Astrocyte (in vitro differentiated cells and primary cell): ENCODE measurements around the gene JAML. TPM values are rescaled to one million over a fixed set of nuclear protein-coding genes. Genes with fewer than 3 reads are reported as not detected.

Experiments used
- DNase-seq: peaks from one replicate; pipeline ENCODE4 v3.0.0-alpha.2; 2010; ENCODE audit warnings: low read depth
- FAIRE-seq: peaks from 2 replicates; lab custom pipeline; 2011; peaks lifted over from hg19 to GRCh38; lab: Jason Lieb, UNC
- H2AFZ ChIP-seq: 2 replicates; pipeline ENCODE4 v1.6.0; 2012; ENCODE audit warnings: low read depth, low read length, inconsistent platforms
- H3K27ac ChIP-seq: 2 replicates; pipeline ENCODE4 v1.5.1; 2011; ENCODE audit warnings: low read depth, low read length, inconsistent platforms
- H3K27me3 ChIP-seq: 2 replicates; pipeline ENCODE4 v1.6.0; 2011; ENCODE audit warnings: low read length, inconsistent platforms; ENCODE audit not compliant: insufficient read depth
- H3K36me3 ChIP-seq: 2 replicates; pipeline ENCODE4 v1.5.1; 2011; ENCODE audit warnings: low read length, inconsistent platforms; ENCODE audit not compliant: insufficient read depth
- H3K4me1 ChIP-seq: 2 replicates; pipeline ENCODE4 v1.5.1; 2011; ENCODE audit warnings: low read length, inconsistent platforms; ENCODE audit not compliant: insufficient read depth
- H3K4me2 ChIP-seq: 2 replicates; pipeline ENCODE4 v1.6.0; 2012; ENCODE audit warnings: low read length, inconsistent platforms
- H3K4me3 ChIP-seq: 2 replicates; pipeline ENCODE4 v1.5.1; 2011; ENCODE audit warnings: low read depth, mild to moderate bottlenecking, low read length, inconsistent platforms; ENCODE audit not compliant: insufficient read depth
- H3K79me2 ChIP-seq: 2 replicates; pipeline ENCODE4 v1.6.0; 2012; ENCODE audit warnings: mild to moderate bottlenecking, low read length, inconsistent platforms; ENCODE audit not compliant: insufficient read depth
- H3K9ac ChIP-seq: 2 replicates; pipeline ENCODE4 v1.6.0; 2012; ENCODE audit warnings: mild to moderate bottlenecking, low read length, inconsistent platforms
- H3K9me3 ChIP-seq: 2 replicates; pipeline ENCODE4 v1.5.1; 2012; ENCODE audit warnings: low read depth, mild to moderate bottlenecking, low read length, inconsistent platforms; ENCODE audit not compliant: insufficient read depth
- H4K20me1 ChIP-seq: 2 replicates; pipeline ENCODE4 v1.6.0; 2012; ENCODE audit warnings: low read length, inconsistent platforms; ENCODE audit not compliant: insufficient read depth
- H3K27ac Mint-ChIP-seq: one replicate; pipeline ENCODE4 v1.8.0; 2021; ENCODE audit warnings: mild to moderate bottlenecking, mixed read lengths; ENCODE audit not compliant: unreplicated experiment
- H3K27me3 Mint-ChIP-seq: one replicate; pipeline ENCODE4 v1.8.0; 2021; ENCODE audit warnings: low read depth, mixed read lengths; ENCODE audit not compliant: unreplicated experiment
- H3K36me3 Mint-ChIP-seq: one replicate; pipeline ENCODE4 v1.8.0; 2021; ENCODE audit warnings: low read depth, mixed read lengths; ENCODE audit not compliant: unreplicated experiment
- H3K4me1 Mint-ChIP-seq: one replicate; pipeline ENCODE4 v1.8.0; 2021; ENCODE audit warnings: low read depth, mixed read lengths; ENCODE audit not compliant: unreplicated experiment
- H3K4me3 Mint-ChIP-seq: one replicate; pipeline ENCODE4 v1.8.0; 2021; ENCODE audit warnings: mild to moderate bottlenecking, moderate library complexity, mixed read lengths; ENCODE audit not compliant: unreplicated experiment
- H3K9me3 Mint-ChIP-seq: one replicate; pipeline ENCODE4 v1.8.0; 2021; ENCODE audit warnings: mild to moderate bottlenecking, mixed read lengths; ENCODE audit not compliant: unreplicated experiment
- EZH2 ChIP-seq: IDR thresholded peaks from 2 replicates; pipeline ENCODE4 v1.6.1; 2012; ENCODE audit warnings: mild to moderate bottlenecking, low read length, inconsistent platforms; ENCODE audit not compliant: insufficient read depth
- total RNA-seq: library from RNA; stranded (reverse); gene quantifications from 2 replicates; pipeline ENCODE4 v1.2.1, GENCODE V29; 2021
- TF ChIP-seq, protein P1 (sequence below): IDR thresholded peaks from 2 replicates; pipeline ENCODE4 v1.5.1; 2011; ENCODE audit warnings: low read depth, mild to moderate bottlenecking, inconsistent platforms, low read length, moderate library complexity; ENCODE audit not compliant: insufficient read depth

JAML gene
- total RNA-seq, 1 donor from 2014 or later, result not detected

GRCh38 chr11:118233850-118234249 lies 9.0 kb upstream of the JAML start:
- H4K20me1 ChIP-seq, result no peaks in the 10 kb centered on the region
- H3K4me3 ChIP-seq, result no peak overlapping the region
- DNase-seq (no peak), FAIRE-seq (no peak)
- Mint-ChIP-seq H3K27ac (no peak overlapping the region), H3K4me3 (no peak overlapping the region), H3K4me1 (peaks cover 2% of the 10 kb centered on the region), H3K9me3 (no peaks in the 10 kb centered on the region), H3K36me3 (no peaks in the 10 kb centered on the region), H3K27me3 (no peaks in the 10 kb centered on the region)
- H3K36me3 ChIP-seq, result no peaks in the 10 kb centered on the region
- H3K27me3 ChIP-seq, result peaks cover 3% of the 10 kb centered on the region
- H3K4me1 ChIP-seq, result no peaks in the 10 kb centered on the region
- H3K9me3 ChIP-seq, result no peaks in the 10 kb centered on the region
- no peaks in the 10 kb centered on the region for H3K79me2 ChIP-seq
- no peak overlapping the region for H3K9ac ChIP-seq
- no peak overlapping the region for H3K27ac ChIP-seq
- TF ChIP-seq, protein P1, sequence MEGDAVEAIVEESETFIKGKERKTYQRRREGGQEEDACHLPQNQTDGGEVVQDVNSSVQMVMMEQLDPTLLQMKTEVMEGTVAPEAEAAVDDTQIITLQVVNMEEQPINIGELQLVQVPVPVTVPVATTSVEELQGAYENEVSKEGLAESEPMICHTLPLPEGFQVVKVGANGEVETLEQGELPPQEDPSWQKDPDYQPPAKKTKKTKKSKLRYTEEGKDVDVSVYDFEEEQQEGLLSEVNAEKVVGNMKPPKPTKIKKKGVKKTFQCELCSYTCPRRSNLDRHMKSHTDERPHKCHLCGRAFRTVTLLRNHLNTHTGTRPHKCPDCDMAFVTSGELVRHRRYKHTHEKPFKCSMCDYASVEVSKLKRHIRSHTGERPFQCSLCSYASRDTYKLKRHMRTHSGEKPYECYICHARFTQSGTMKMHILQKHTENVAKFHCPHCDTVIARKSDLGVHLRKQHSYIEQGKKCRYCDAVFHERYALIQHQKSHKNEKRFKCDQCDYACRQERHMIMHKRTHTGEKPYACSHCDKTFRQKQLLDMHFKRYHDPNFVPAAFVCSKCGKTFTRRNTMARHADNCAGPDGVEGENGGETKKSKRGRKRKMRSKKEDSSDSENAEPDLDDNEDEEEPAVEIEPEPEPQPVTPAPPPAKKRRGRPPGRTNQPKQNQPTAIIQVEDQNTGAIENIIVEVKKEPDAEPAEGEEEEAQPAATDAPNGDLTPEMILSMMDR, result no peak
- no peak for TF ChIP-seq EZH2
- H3K4me2 ChIP-seq, result no peak overlapping the region
- H2AFZ ChIP-seq, result no peak overlapping the region

- FAIRE-seq (no peak), DNase-seq (no peak)
- Histone ChIP-seq H3K9me3 (no peaks in the 10 kb centered on the region), H3K9ac (no peak overlapping the region), H3K4me1 (no peaks in the 10 kb centered on the region), H3K4me3 (no peak overlapping the region), H3K27me3 (no peaks in the 10 kb centered on the region), H3K27ac (no peak overlapping the region), H2AFZ (no peak overlapping the region), H4K20me1 (no peaks in the 10 kb centered on the region), H3K36me3 (no peaks in the 10 kb centered on the region), H3K79me2 (no peaks in the 10 kb centered on the region), H3K4me2 (no peak overlapping the region)
- Mint-ChIP-seq H3K27ac (no peak overlapping the region), H3K27me3 (no peaks in the 10 kb centered on the region), H3K9me3 (no peaks in the 10 kb centered on the region), H3K4me1 (no peaks in the 10 kb centered on the region), H3K4me3 (no peak overlapping the region), H3K36me3 (no peaks in the 10 kb centered on the region)
- no peak for TF ChIP-seq EZH2
- TF ChIP-seq, protein P1, result no peak
These were observed 8.6 kb upstream of the JAML start for GRCh38 chr11:118233377-118233776.

DNA sequence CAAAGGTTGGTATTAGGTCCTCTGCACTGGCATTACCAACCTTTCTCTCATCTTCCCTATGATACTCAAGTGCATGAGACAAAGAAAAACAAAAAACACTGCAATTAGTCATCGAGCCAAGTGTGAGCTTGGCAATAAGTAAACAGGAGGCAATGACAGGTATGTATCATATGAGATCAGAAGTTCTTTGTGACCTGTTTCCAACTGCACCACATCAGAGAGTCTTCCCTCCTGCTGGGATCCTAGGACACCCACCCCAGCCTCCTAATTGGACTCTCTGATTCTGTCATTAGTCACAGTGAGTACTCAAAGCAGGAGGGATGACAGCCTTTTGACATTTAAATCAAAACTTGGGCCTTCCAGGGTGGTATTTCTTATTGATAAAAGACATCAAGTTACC lies 7.8 kb upstream of the JAML start:
- Mint-ChIP-seq H3K9me3 (no peaks in the 10 kb centered on the region), H3K27ac (no peak overlapping the region), H3K4me1 (no peaks in the 10 kb centered on the region), H3K4me3 (no peak overlapping the region), H3K27me3 (no peaks in the 10 kb centered on the region), H3K36me3 (no peaks in the 10 kb centered on the region)
- H3K4me3 ChIP-seq, result no peak overlapping the region
- TF ChIP-seq, protein P1, result no peak
- TF ChIP-seq EZH2, result no peak
- no peak overlapping the region for H2AFZ ChIP-seq
- H3K4me2 ChIP-seq, result no peak overlapping the region
- H4K20me1 ChIP-seq, result no peaks in the 10 kb centered on the region
- DNase-seq (no peak), FAIRE-seq (no peak)
- H3K27me3 ChIP-seq, result no peaks in the 10 kb centered on the region
- H3K9ac ChIP-seq, result no peak overlapping the region
- H3K36me3 ChIP-seq, result no peaks in the 10 kb centered on the region
- no peaks in the 10 kb centered on the region for H3K79me2 ChIP-seq
- H3K27ac ChIP-seq, result no peak overlapping the region
- H3K9me3 ChIP-seq, result no peaks in the 10 kb centered on the region
- H3K4me1 ChIP-seq, result no peaks in the 10 kb centered on the region
